Panc1 (cell line): ENCODE results near the gene ARHGAP25. TPM values are rescaled to one million over a fixed set of nuclear protein-coding genes. Genes with fewer than 3 reads are reported as not detected.

Experiments used
- ATAC-seq: fragments of 200-7000 bp; cut with Tn5 transposase; 2 replicates; pipeline ENCODE4 v1.9.1; 2020; ENCODE audit warnings: mild to moderate bottlenecking, moderate library complexity
- BruUV-seq: library from RNA; stranded (reverse); fragments of 400-500 nt; replicated peaks from 2 replicates; lab custom pipeline; 2021; lab: Mats Ljungman, UMichigan
- CTCF ChIA-PET: fragments of 300-600 bp; sonication (Branson Sonifier 250); formaldehyde crosslinking; loops from one replicate; lab custom pipeline; 2022; ENCODE audit warnings: antibody characterized with exemption; lab: Charles Lee
- POLR2A ChIA-PET: fragments of 300-600 bp; sonication (Branson Sonifier 250); formaldehyde crosslinking; loops from one replicate; lab custom pipeline; 2022; ENCODE audit warnings: antibody characterized with exemption; lab: Charles Lee
- DNase-seq: peaks from one replicate; pipeline ENCODE4 v3.0.0-alpha.2; 2010; ENCODE audit warnings: low read depth, low spot score
- H3K27ac ChIP-seq: 2 replicates; pipeline ENCODE4 v1.5.1; 2011; ENCODE audit warnings: mild to moderate bottlenecking, low read length, inconsistent platforms
- H3K27me3 ChIP-seq: fragments of 200-500 bp; sonication (Bioruptor generic); 2 replicates; pipeline ENCODE4 v1.6.0; 2014; ENCODE audit warnings: low read length, inconsistent platforms; ENCODE audit not compliant: control insufficient read depth, insufficient read depth
- H3K36me3 ChIP-seq: fragments of 200-500 bp; sonication (Bioruptor generic); 2 replicates; pipeline ENCODE4 v1.5.1; 2014; ENCODE audit warnings: inconsistent platforms, mild to moderate bottlenecking, low read length, moderate library complexity; ENCODE audit not compliant: control insufficient read depth, insufficient read depth
- H3K4me1 ChIP-seq: 2 replicates; pipeline ENCODE4 v1.5.1; 2011; ENCODE audit warnings: inconsistent platforms, mild to moderate bottlenecking, low read length, moderate library complexity; ENCODE audit not compliant: control insufficient read depth, insufficient read depth
- H3K4me3 ChIP-seq, 2 experiments: 2 replicates each; pipeline ENCODE4 v1.5.1; 2011 to 2012; ENCODE audit warnings: low read depth in 2 of 2, low read length in 2 of 2, mild to moderate bottlenecking in 2 of 2, inconsistent platforms in 1 of 2, moderate library complexity in 1 of 2
- H3K9me3 ChIP-seq: fragments of 200-500 bp; sonication (Bioruptor generic); 2 replicates; pipeline ENCODE4 v1.5.1; 2014; ENCODE audit warnings: low read depth, mild to moderate bottlenecking, inconsistent platforms, low read length, moderate library complexity; ENCODE audit not compliant: control insufficient read depth, insufficient read depth
- CTCF ChIP-seq: fragments of 450-650 bp; IDR thresholded peaks from 2 replicates; pipeline ENCODE4 v1.5.1; 2017; ENCODE audit warnings: mild to moderate bottlenecking
- POLR2AphosphoS5 ChIP-seq: IDR thresholded peaks from 2 replicates; pipeline ENCODE4 v1.6.1; 2012; ENCODE audit warnings: mild to moderate bottlenecking, low read depth, low read length, moderate library complexity
- REST ChIP-seq, 2 experiments: IDR thresholded peaks; 2 replicates each; pipeline ENCODE4 v1.6.1; 2011 to 2012; ENCODE audit warnings: low read depth in 2 of 2, control low read depth in 1 of 2, low read length in 1 of 2, mild to moderate bottlenecking in 1 of 2, moderate library complexity in 1 of 2; ENCODE audit not compliant: insufficient read depth in 1 of 2
- SIN3A ChIP-seq: IDR thresholded peaks from 2 replicates; pipeline ENCODE4 v1.6.1; 2012; ENCODE audit warnings: low read depth, mild to moderate bottlenecking, low read length, moderate library complexity, borderline replicate concordance; ENCODE audit not compliant: insufficient read depth
- TCF7L2 ChIP-seq: IDR thresholded peaks from 2 replicates; pipeline ENCODE4 v1.6.1; 2011; ENCODE audit warnings: mild to moderate bottlenecking, low read depth, low read length, inconsistent platforms
- in situ Hi-C: cut with HindIII; loops from 2 replicates; pipeline ENCODE4 v1.10.0; 2016; ENCODE audit warnings: low sequenced_read_pairs, low pct_unique_long_range_greater_than_20kb
- intact Hi-C: fragments of 100-400 bp; cut with micrococcal nuclease; formaldehyde crosslinking; loops from one replicate; pipeline ENCODE4 v1.10.0; 2022; ENCODE audit not compliant: unreplicated experiment
- total RNA-seq: library from RNA; stranded (reverse); gene quantifications from one replicate; pipeline ENCODE4 v1.2.1, GENCODE V29; 2021; ENCODE audit not compliant: unreplicated experiment

ARHGAP25 gene
- total RNA-seq, 1 experiment from 2014 or later, result 0.49 TPM

- Histone ChIP-seq H3K9me3 (no peaks in the 10 kb centered on the region), H3K36me3 (no peaks in the 10 kb centered on the region), H3K27ac (no peak within 1 kb of the TSS), H3K27me3 (peaks cover 11% of the 10 kb centered on the region), H3K4me3 (no peak within 1 kb of the TSS), H3K4me1 (no peaks in the 10 kb centered on the region)
- POLR2A ChIA-PET, result interaction anchor here (0.8 kb wide), 1 partner anchor 315 kb away, joined by 4 read pairs; no protein-coding TSS in a partner anchor
- DNase-seq (no peak), ATAC-seq (no peak)
- no TSS peak for BruUV-seq
- intact Hi-C loops, result no loop called here
- CTCF ChIA-PET, result no interaction called here
- in situ Hi-C loops, result no loop called here
- no peak for TF ChIP-seq TCF7L2
- no peak for TF ChIP-seq REST (IDR thresholded peaks at IDR 0.05; ENCODE audit: insufficient read depth in 1 of 2, low read depth in 2 of 2, low read length in 1 of 2)
- no peak for TF ChIP-seq SIN3A
- TF ChIP-seq CTCF, result no peak
- no peak for TF ChIP-seq POLR2AphosphoS5
Measured at GRCh38 chr2:68871159-68871764, 136.7 kb downstream of the ARHGAP25 start, which contains the start of gene BMP10. TSS of gene BMP10 (minus strand) at chr2:68871397. CDS start at chr2:68871358, 39 bp downstream.

Other genes with a start within 250 kb of the ARHGAP25 start
- gene PROKR1, start 91.2 kb upstream of the ARHGAP25 start, total RNA-seq, result not detected
- not detected for gene BMP10, start 136.6 kb downstream of the ARHGAP25 start, total RNA-seq
- not detected for gene GKN2, start 218.1 kb downstream of the ARHGAP25 start, total RNA-seq
- gene GKN1, start 239.8 kb downstream of the ARHGAP25 start, total RNA-seq, result not detected